HG03175 (cell line): ENCODE results near the gene RALGPS1.

Experiments
- ATAC-seq: cut with Tn5 transposase; IDR thresholded peaks from one replicate; pipeline ENCODE4 v1.9.1; 2021; ENCODE audit warnings: mild to moderate bottlenecking, moderate library complexity; ENCODE audit not compliant: unreplicated experiment

The RALGPS1 gene

DNA sequence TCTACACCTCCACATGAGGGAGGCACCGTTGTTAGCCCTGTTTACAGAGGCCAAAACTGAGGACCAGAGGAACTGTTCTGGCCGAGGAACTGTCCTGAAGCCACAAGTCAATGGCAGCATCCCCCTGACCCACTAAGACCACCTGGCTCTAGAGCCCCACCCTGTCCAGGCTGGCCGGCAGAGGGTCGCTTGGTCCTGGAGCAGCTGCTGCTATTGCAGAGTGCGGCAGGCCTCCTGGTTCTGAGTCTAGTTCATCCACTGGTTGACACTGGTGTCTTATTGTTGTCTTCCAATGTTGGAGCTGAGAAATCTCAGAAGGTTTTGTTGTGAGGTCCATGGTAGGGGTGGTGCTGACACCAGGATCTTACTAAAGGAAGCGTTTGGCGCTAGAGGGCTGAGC, 234.4 kb downstream of the RALGPS1 start:
- ATAC-seq: no peak

DNA sequence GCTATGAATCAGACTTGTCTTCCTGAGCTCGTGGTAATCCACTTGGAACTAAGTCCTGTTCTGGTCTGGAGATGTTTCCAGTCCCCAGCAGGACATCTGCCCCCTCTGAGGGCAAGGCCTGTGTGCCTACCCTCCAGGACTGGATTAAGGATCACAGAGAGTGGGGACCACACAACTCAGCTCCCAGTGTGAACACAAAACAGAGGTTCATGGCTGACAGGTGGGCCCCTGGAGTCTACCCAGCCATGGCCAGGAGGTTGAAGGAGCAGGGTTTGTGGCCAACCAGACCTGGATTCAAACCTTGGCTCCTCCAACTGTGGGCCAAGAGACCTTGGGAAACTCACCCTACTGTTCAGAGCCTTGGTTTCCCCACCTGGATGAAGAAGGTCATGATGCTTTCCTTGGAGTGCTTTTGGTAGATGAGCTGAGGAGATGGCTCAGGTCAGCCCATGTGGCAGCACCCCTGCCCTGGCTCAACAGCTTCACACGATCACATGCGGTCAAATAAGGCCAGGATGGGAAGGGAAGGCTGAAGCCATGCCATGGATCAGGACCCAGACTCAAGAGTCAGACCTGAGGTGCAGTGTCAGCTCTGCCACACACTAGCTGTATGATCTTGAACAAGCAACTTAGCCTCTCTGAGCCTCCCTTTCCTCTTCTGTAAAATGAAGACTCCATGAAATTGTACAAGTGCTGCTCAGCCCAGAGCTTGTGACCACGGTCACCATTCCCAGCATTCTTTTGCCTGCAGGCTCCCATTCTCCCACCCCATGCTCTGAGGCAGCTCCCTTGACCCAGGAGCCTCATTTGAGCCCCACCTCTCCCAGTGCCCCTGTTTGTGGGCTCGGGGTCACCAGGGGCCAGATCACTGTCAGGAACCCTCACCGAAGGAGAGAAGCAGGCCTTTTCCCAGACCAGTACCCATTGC, 235.1 kb downstream of the RALGPS1 start:
- no peak for ATAC-seq

DNA sequence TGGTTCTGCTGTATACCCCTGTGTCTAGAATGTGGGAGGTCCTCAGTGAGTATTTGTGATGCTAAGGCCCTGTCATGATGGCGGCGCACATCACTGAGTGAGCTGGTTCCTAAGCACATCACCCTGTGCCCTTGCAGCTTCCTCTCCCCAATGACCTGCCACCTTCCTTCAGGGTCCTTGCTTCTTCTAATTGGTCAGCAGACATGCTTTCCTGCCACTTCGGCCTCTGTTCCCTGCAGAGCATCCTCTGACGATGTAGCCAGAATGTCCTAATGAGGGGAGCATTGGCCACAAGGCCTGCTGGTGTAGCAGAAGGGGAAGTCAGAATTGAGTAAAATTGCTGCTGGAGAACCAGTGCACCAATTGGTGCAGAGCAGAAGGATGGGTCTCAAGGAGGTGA, 238.9 kb downstream of the RALGPS1 start:
- no peak for ATAC-seq

DNA sequence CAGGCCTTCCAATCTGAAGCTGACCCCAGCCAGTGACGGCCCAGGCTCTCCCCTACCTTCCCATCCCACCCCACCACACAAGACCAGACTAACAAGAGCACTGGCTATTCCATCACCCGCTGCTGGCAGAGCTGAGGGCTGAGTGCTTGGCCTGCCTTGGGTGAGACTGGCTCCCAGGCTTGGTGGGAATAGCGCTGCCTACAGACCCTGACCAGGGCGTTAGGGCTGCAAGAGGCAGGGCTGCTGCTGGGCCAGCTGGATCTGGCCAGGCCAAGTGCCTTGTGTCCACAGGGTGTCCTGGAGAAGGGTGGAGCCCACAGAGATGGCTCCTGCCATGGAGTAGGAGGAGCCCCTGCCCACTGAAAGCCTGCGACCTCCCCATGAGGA, 239.4 kb downstream of the RALGPS1 start:
- peak; percentile 37 for ATAC-seq

DNA sequence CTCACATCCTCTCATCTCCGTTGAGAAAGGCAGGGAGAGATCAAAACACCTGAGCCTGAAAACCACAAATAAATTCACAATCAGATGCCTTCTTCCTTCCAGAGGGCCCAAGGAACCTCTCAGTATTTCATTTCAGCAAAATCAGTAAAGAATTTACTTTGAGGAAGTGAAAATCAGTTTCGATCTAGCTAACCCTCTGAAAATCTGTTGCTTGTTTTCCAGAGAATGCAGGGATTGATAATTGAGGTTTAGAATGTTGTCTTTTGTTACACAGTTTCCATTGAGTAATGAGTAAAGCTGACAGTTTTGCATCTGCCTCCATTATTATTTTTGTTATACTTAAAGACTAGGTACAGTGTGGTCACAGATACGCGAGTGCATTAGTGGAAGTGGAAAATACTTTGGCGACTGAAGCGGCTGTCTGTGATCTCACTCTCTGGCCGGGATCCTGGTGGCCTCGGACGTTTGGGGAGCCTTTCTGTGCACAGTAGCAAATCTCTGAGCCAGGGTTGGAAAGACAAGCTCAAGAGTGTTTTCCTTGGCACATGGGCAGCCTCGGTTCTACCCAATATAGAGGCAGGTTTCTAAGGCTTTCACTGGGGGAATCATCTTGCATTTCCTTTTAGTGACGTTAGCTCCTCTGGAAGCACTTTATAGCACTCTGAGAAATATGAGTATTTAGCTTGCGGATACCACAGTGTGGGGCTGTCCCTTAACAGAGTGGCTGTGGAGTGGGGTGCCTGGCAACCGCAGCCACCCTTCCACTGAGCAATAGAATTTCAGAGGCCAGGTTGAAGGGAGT, 240.0 kb downstream of the RALGPS1 start:
- peak; percentile 65 for ATAC-seq

DNA sequence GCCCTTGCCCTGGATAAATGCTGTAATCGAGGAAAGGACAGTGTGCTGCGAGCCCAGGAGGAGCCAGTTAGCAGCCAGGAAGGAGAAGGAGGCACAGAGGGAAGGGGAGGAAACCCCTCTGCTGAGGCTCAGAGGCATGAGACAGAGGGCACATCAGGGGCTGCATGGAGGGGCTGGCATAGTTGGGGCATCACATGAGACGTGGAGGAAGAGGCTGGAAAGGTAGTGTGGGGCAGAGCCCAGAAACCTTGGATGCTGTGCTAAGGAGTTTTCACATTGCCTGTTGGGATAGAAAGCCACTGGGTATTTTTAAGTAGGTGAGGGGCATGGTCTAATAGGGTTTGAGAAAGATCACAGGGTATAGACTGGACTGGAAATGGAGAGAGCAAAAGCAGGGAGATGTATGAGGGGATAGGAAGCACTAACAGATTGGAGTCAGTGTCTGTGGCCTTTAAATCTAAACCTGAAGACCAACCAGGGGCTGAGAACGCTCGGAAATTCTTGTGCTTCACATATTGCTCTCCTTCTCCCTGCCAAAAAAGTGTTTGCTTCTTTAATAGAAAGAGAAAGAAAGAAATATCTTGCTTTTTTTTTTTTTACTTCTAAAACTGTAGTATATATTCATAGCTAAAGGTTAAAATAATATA, 240.9 kb downstream of the RALGPS1 start:
- no peak for ATAC-seq

DNA sequence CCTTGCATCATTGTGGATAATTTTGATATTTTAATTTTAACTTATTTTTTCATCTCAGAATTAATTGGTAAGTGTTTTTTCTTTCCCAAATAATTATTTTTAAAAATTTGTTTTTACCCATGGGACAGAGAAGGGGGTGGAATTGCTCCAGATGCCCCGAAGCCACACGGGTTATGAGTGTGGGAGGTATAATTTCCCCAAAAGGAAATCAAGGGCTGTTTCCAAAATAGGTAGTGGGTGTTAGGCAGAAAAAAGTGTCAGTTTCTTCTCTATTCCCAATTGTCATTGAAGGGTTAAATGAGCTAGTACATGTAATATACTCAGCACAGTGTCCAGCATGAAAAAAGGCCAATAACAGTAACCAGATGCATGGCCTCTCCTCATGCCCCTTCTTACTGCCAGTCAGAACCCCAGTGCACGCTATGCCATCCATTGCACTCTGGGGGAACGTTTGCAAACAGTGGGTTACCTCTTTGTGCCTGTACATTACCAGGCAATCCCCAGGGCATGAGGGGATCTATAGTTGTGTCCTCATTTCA, 244.3 kb downstream of the RALGPS1 start:
- no peak for ATAC-seq

DNA sequence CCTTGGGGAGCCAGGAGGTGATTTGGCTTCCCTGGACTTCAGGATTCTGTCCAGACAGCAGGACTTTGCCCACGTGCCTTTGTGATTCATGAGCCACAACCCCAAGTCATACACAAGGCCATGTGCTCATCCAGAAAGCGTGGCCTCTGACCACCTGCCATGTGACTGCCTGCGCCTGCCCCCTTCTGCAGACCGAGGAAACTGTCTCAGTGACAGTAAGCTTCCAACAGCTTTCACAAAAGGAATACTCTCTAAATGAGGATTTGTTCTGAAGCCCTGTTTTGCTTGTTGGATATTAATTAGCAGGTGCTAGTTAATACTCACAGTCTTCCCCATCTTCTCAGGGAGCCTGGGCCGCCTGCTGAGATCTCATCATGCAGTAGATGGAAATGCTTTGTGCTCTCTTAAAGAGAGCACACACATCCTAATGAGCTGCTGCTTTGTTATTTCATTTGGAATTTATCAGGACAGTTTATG, 244.8 kb downstream of the RALGPS1 start:
- ATAC-seq: no peak

DNA sequence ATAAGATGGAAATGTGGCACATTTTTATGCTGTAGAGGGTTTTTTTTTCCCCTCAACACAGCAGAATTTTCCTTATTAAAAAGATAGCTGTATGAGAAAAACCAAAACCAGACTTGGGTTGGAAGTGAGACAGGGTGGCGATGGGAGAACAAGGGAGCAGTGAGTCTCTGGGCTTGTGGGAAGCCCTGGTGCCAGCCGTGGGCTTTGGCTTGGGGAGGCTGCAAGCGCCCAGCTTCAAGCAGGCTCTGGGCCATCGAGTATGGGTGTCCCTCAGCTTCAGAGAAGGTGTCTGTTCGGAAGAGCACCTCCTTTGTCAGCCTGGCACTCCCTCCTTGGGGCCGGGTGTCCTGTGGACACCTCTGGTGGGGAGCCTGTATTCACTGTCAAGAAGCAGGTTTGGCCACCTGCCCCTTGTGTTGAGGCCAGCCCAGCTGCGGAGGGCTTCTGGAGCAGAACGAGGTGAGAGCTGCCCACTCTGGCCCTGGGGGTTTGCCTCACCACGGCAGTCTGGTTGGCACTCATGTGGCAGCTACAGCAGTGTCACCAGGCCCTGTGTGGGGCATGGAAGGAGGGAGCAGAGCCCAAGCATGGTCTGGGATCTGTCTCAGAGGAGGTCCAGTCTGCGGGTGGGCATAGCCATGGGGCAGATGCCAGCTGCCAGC, 245.5 kb downstream of the RALGPS1 start:
- no peak for ATAC-seq

DNA sequence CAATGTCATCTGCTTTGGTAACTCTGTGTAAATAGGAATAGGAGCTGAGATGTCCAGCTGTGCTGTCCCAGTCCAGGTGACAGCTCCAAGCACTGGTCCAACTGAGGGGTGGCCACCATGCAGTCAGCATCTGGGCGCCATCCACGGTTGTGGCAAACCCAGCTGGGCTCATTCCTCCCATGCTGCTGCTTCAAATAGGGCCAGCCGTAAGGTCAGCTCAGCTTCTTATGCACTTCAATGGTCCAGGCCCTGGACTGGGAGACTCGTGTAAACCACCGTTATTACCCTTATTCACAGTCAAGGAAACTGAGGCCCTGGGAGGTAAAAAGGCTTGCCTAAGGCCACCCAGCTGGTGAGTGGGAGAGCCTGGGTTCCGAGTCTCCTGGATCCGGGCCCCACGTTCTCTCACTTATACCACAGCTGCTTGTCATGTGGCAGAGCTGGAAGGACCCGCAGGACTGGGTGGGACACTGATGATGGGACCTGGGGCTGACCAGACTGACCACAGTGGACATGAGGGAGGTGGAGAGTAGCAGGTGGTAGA, 246.6 kb downstream of the RALGPS1 start:
- no peak for ATAC-seq

DNA sequence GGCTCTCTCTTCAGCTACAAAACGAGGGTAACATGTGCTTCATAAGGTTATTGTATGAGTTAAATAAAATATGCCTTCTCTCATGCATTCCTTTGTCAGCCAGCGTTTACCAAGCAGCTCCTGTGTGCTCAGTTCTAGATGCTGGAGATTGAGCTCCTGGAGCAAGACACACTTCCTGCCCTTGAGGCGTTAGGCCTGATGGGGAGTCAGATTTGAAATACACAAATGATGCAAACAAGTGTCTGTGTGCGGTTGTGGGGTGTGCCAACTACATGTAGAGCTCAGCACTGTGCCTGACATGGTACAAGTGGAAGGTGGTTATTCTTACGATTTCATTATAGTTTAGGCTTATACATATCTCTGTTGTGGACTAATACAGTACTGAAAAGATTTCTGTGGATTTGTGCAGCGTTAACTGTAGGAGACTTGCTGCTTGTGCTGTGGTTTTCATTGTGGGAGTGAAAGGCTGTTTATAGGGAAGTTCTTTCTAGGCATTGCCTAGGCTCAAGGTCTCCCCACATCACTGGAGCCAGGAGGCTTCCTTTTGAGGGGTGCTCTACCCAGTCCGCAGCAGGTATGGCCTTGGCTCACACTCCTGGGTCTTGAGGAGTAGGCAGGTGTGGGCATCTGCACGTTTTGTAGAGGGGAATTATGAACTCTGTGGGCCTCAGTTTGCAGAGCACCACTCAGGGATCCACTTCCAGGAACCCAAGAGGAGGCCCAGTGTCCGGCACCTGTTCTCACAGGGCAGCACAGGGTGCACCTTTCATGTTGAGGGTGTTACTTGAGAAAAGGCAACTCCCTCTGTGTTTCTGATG, 247.7 kb downstream of the RALGPS1 start:
- no peak for ATAC-seq

DNA sequence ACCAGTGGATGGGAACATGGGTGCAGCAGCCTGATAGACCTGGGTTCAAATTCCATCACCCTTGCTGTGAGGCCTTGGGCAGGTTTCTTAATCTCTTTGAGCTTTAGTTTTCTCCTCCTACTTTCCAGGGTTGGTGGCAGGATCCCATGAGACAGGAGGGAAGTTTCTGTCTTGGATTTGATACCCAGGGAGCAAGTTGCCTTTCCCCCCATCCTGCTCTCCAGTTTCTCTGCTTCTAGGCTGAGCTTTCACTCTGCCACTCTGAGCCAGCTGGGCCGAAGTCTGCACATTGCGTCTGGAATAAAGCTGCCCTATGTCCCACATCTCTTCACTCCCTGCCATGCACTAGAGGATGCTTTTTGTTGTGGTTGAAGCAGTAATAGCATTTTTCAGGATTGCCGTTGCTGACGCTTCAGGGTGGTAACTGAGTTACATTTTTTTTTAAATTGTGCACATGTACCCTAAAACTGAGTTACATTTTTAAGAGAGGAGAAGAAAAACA, 248.3 kb downstream of the RALGPS1 start:
- no peak for ATAC-seq

DNA sequence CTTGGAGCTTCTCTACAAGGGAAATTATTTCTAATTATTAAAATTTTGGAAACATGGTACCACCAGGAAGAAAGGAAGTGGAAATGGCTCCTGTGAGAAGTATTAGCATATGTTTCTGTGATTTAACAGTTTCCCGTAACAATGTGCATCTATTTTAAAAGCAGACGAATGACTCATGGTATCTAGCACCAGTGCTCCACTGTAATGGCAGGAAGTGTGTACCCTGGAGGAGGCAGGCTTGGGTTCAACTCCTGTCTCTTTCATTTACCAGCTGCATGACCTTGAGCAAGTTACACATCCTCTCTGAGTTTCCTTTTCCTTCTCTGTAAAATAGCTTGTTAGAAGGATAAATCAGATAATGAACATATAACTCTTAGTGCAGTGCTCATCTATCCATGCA, 248.8 kb downstream of the RALGPS1 start:
- ATAC-seq: no peak

DNA sequence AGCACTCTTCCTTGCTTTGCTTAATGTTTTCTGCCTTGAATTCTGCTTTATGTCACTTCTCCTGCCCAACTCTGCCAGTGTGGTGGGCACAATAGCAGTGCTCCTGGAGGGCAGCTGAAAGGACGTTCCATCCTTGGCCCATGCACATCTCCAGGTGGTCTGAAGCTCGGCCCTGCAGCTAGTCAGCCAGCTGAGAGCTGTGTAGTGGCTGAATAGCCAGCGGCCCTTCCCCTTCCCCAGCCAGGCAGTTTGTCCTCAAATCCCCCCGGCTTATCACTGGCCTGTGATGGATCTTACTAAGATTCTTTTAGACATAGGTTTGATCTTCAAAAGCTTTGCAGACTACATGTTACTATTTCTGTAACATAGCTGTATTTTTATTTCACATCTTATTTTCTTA, 250.5 kb downstream of the RALGPS1 start:
- ATAC-seq: no peak

DNA sequence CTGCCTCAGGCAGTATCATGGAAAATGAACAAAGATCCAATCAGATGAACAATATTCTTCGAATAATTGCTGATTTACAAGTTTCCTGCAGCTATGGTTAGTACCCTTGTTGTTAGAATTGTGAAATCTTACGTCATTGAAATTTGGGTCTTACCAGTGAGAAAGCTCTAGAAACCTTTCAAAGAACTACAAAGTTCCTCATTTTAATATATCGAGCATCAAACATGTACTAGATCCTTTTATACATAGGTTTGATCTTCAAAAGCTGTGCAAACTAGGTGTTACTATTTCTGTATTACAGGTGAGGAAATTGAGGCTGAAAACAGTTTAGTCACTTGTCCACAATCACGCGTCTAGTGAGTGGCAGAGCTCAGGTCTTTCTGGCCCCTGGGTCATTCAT, 251.5 kb downstream of the RALGPS1 start:
- no peak for ATAC-seq

DNA sequence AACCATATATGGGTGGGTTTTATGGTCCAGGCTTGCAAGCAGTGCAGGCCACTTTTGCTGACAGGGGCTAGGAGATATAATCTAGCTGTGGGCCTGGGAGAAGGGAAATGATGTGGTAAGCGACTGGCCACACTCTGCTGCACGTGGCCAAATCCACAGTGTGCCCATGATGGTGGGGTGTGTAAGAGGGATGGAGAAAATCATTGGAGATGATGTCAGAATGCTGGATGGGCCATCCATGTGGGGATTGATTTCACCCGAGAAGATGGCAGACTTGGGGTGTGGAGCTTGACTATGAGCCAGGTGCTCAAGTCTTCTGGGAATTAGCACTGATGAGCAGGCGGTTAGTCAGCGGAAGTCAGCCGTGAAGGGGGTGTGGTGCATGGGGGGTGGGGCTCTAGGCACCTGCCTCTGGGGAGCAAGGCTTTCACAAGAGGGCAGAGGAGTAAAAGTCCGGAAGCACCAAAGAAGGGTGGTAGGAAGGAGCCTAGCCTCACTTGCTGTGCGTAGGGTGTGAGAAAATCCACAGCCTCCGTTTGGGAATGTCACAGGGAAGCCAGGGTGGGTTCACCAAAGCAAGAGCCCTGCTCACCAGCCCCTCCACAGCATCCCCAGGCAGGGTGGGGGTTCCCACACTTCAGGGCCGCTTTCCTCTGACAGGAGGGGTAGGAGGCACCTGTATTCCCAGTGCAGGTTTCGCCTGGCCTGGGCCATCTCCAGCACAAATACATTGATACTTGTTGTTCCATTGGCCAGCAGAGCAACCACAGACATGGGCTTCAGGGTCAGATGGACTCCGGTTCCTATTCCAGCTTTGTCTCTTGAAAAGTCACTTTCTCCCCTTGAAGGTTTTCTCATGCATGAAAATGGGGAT, 252.3 kb downstream of the RALGPS1 start:
- peak; percentile 78 for ATAC-seq

DNA sequence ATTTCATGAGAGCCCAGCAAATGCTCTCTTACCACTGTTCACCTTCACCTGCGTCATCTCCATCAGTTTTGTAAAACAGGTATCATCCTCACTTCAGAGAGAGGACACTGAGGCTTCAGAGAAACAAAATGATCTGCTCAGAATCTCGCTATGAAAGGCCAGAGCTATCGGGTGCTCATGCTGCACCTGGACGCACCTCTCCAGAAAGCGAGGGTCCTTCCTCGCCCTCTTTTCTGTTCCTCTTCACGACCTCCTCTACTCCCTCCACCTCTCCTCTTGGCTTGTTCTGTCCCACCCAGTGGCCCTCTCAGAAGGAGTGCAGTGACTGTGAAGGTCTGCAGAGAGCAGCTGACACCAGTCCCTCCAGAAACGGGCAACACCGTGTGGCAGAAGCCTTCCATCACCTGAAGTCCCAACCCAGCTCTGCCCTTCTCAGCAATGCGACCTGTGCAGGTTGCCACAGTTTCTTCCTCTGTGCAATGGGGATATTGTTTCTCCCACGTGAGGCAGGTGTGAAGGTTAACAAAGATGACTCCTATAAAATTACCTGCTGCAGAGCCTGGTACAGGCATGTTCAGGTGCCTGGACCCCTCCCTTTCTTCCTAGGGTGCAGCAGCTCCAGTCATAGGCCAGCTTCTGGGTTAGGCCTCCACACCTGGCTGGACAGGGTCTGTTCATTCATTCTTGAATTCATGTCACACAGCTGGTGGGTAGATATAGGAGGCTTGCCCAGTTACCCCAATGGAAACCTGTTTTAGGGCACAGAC, 253.2 kb downstream of the RALGPS1 start:
- no peak for ATAC-seq
